ENCODE data around the gene PRSS8. TPM values are rescaled to one million over a fixed set of nuclear protein-coding genes. Genes with fewer than 3 reads are reported as not detected.

Gene PRSS8
- total RNA-seq, 1 experiment from 2014 or later: 154 TPM

DNA sequence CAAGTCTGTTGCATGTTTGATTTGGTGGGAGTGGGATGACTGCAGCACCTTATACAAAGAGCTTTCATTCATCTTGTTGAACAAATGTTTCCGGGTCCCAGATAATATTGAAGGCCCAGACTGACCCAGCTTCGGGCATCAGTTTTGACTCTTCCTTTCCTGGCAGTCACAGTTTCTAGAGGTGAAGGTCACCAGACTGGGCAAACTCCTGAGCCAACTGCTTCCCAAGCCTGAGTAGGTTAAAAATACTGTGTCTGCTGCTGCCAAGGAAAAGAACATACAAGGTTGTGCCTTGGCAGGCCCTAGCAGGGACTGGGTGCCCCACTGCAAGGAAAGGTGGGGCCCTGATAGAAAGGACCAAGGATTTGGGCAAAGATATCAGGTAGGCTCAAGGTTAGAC lies 22.8 kb downstream of the PRSS8 start:
- H3K9me3 ChIP-seq (ENCODE audit: insufficient read depth, low read depth): no peaks in the 10 kb centered on the region
- intact Hi-C loops (cut with micrococcal nuclease; ENCODE audit: unreplicated experiment): no loop called here
- no peak overlapping the region for H3K27ac ChIP-seq
- no peak overlapping the region for H2AFZ ChIP-seq
- ChIA-PET CTCF (no interaction called here), POLR2A (ENCODE audit: unreplicated experiment) (interaction anchor here (0.6 to 1.4 kb wide), 2 partner anchors 29 to 39 kb away, joined by 4 to 11 read pairs; partner anchors contain the start of genes ZNF646 and ZNF668)
- no TSS peak for BruUV-seq (replicated peaks)
- TF ChIP-seq, protein P1, sequence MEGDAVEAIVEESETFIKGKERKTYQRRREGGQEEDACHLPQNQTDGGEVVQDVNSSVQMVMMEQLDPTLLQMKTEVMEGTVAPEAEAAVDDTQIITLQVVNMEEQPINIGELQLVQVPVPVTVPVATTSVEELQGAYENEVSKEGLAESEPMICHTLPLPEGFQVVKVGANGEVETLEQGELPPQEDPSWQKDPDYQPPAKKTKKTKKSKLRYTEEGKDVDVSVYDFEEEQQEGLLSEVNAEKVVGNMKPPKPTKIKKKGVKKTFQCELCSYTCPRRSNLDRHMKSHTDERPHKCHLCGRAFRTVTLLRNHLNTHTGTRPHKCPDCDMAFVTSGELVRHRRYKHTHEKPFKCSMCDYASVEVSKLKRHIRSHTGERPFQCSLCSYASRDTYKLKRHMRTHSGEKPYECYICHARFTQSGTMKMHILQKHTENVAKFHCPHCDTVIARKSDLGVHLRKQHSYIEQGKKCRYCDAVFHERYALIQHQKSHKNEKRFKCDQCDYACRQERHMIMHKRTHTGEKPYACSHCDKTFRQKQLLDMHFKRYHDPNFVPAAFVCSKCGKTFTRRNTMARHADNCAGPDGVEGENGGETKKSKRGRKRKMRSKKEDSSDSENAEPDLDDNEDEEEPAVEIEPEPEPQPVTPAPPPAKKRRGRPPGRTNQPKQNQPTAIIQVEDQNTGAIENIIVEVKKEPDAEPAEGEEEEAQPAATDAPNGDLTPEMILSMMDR (conservative IDR thresholded peaks at IDR 0.05): no peak
- TF ChIP-seq EZH2 (IDR thresholded peaks at IDR 0.05; ENCODE audit: low read depth): no peak
- H3K4me3 ChIP-seq: no peak overlapping the region
- H3K36me3 ChIP-seq (ENCODE audit: low read depth): no peaks in the 10 kb centered on the region; the same call in 1 of the 2 replicates
- H3K79me2 ChIP-seq (ENCODE audit: low read depth): peaks cover 34% of the 10 kb centered on the region
- no peak overlapping the region for H3K4me2 ChIP-seq
- DNase-seq: no peak
- H3F3A ChIP-seq (ENCODE audit: insufficient read depth, low read depth): peaks cover 29% of the 10 kb centered on the region
- H3K9me2 ChIP-seq (ENCODE audit: insufficient read depth): no peaks in the 10 kb centered on the region
- no peaks in the 10 kb centered on the region for H3K27me3 ChIP-seq (ENCODE audit: insufficient read depth, low read depth)
- no peaks in the 10 kb centered on the region for H4K20me1 ChIP-seq (ENCODE audit: insufficient read depth)
- peaks cover 9% of the 10 kb centered on the region for H3K4me1 ChIP-seq (replicated peaks; ENCODE audit: insufficient read depth)

DNA sequence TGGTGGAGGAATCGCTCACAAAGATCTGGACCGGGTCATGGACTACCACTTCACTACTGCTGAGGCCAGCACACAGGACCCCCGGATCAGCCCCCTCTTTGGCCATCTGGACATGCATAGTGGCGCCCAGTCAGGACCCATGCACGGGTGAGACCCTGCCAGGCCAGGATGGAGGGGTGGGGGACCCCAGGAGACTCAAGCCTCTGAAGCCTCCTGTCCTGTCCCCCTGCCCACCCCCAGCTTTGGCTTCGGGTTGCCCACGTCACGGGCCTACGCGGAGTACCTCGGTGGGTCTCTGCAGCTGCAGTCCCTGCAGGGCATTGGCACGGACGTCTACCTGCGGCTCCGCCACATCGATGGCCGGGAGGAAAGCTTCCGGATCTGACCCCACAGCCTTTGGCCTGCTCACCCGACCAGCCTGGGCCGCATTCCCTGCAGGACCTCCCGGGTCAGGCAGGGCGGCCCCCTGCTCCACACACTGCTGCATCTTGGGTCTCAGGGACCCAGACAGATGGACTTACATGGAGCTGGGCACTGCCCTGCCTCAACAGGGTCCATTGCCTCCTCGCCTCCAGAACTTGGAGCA lies 23.6 kb downstream of the PRSS8 start:
- no peaks in the 10 kb centered on the region for H3K27me3 ChIP-seq (ENCODE audit: insufficient read depth, low read depth)
- H3K9me2 ChIP-seq (ENCODE audit: insufficient read depth): no peaks in the 10 kb centered on the region
- POLR2A ChIA-PET (ENCODE audit: unreplicated experiment): no interaction called here
- H3K27ac ChIP-seq: no peak overlapping the region
- H4K20me1 ChIP-seq (ENCODE audit: insufficient read depth): no peaks in the 10 kb centered on the region
- no peak overlapping the region for H3K4me3 ChIP-seq
- CTCF ChIA-PET: no interaction called here
- H3K36me3 ChIP-seq (ENCODE audit: low read depth): no peaks in the 10 kb centered on the region; the same call in 1 of the 2 replicates
- no TSS peak for BruUV-seq (replicated peaks)
- peaks cover 36% of the 10 kb centered on the region for H3F3A ChIP-seq (ENCODE audit: insufficient read depth, low read depth)
- intact Hi-C loops (cut with micrococcal nuclease; ENCODE audit: unreplicated experiment): no loop called here
- no peak overlapping the region for H3K4me2 ChIP-seq
- no peak overlapping the region for H2AFZ ChIP-seq
- H3K4me1 ChIP-seq (replicated peaks; ENCODE audit: insufficient read depth): peaks cover 10% of the 10 kb centered on the region
- H3K79me2 ChIP-seq (ENCODE audit: low read depth): peaks cover 32% of the 10 kb centered on the region
- DNase-seq: no peak
- no peak for TF ChIP-seq EZH2 (IDR thresholded peaks at IDR 0.05; ENCODE audit: low read depth)
- TF ChIP-seq, protein P1 (conservative IDR thresholded peaks at IDR 0.05): no peak
- no peaks in the 10 kb centered on the region for H3K9me3 ChIP-seq (ENCODE audit: insufficient read depth, low read depth)

DNA sequence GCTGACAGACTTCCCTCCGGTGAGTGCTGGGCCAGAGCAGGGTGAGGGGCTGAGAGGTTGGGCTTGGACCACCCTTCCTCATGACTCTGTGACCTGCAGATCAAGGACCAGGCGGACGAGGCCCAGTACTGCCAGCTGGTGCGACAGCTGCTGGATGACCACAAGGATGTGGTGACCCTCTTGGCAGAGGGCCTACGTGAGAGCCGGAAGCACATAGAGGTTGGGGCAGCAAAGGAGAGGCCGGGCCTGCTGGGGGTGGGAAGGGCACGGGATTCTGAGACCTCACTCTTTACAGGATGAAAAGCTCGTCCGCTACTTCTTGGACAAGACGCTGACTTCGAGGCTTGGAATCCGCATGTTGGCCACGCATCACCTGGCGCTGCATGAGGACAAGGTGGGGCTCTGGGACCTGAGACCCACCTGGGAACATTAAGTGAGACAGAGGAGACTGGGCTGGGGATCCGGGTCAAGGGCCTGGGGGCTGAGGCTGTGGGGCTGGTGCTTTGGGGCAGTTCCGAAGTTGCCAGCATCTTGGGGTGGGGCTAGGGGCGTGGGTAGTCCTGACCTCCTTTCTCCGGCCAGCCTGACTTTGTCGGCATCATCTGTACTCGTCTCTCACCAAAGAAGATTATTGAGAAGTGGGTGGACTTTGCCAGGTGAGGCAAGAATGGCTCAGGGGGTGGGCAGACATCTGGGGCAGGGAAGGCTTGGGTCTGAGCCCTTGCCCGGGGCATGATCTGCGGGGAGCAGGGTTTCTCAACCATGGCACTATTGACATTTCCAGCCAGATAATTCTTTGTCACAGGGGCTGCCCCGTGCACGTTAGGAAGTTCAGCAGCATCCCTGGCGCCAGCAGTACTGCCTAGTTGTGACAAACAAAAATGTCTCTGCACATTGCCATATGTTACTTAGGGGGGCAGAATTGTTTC lies 25.2 kb downstream of the PRSS8 start:
- Histone ChIP-seq H2AFZ (no peak overlapping the region), H4K20me1 (ENCODE audit: insufficient read depth) (no peaks in the 10 kb centered on the region), H3F3A (ENCODE audit: insufficient read depth, low read depth) (peaks cover 42% of the 10 kb centered on the region), H3K4me3 (no peak overlapping the region), H3K79me2 (ENCODE audit: low read depth) (peaks cover 16% of the 10 kb centered on the region), H3K36me3 (ENCODE audit: low read depth) (no peaks in the 10 kb centered on the region; the same call in 1 of the 2 replicates), H3K4me1 (replicated peaks; ENCODE audit: insufficient read depth) (peaks cover 15% of the 10 kb centered on the region), H3K9me3 (ENCODE audit: insufficient read depth, low read depth) (no peaks in the 10 kb centered on the region), H3K27ac (no peak overlapping the region), H3K4me2 (no peak overlapping the region), H3K9me2 (ENCODE audit: insufficient read depth) (no peaks in the 10 kb centered on the region), H3K27me3 (ENCODE audit: insufficient read depth, low read depth) (no peaks in the 10 kb centered on the region)
- CTCF ChIA-PET: no interaction called here
- no TSS peak for BruUV-seq (replicated peaks)
- intact Hi-C loops (cut with micrococcal nuclease; ENCODE audit: unreplicated experiment): no loop called here
- DNase-seq: no peak
- TF ChIP-seq, protein P1 (conservative IDR thresholded peaks at IDR 0.05): no peak
- no peak for TF ChIP-seq EZH2 (IDR thresholded peaks at IDR 0.05; ENCODE audit: low read depth)
- POLR2A ChIA-PET (ENCODE audit: unreplicated experiment): no interaction called here
